Prostate gland (tissue), 2 donors: ENCODE measurements around the gene STARD3NL. TPM values are rescaled to one million over a fixed set of nuclear protein-coding genes. Genes with fewer than 3 reads are reported as not detected.

ENCODE experiments used
- DNase-seq: peaks from one replicate; pipeline ENCODE4 v3.0.0-alpha.2; 2019; ENCODE audit warnings: low spot score
- H3K27ac ChIP-seq, 2 donors: fragments of 200-600 bp; sonication (generic); 2 replicates each; pipeline ENCODE4 v1.5.1; 2017 to 2019
- H3K27me3 ChIP-seq: fragments of 200-600 bp; sonication (generic); replicated peaks from 2 replicates; pipeline ENCODE4 v1.5.1; 2019; ENCODE audit not compliant: insufficient read depth
- H3K36me3 ChIP-seq, 2 donors: fragments of 200-600 bp; sonication (generic); 1 replicate in 1 of 2; 2 replicates in 1 of 2; pipeline versions ENCODE4 v1.5.1 to v1.8.1; 2017 to 2019
- H3K4me1 ChIP-seq: fragments of 200-600 bp; sonication (generic); replicated peaks from 2 replicates; pipeline ENCODE4 v1.5.1; 2019
- H3K4me3 ChIP-seq, 2 donors: fragments of 200-600 bp; sonication (generic); 2 replicates each; pipeline ENCODE4 v1.5.1; 2017 to 2019
- H3K9me3 ChIP-seq: fragments of 200-600 bp; sonication (generic); 2 replicates; pipeline ENCODE4 v1.5.1; 2017
- POLR2A ChIP-seq: fragments of 450-650 bp; IDR thresholded peaks from one replicate; pipeline ENCODE4 v1.6.1; 2016; ENCODE audit warnings: antibody characterized with exemption, mild to moderate bottlenecking
- POLR2AphosphoS5 ChIP-seq: sonication (generic); formaldehyde crosslinking; IDR thresholded peaks from one replicate; pipeline ENCODE4 v1.6.1; 2017; ENCODE audit warnings: antibody characterized with exemption
- WGBS: methylation state at CpG from one replicate; pipeline ENCODE4 v1.1.5; 2018; 5-methylcytosine and 5-hydroxymethylcytosine counted together
- intact Hi-C: fragments of 100-400 bp; cut with DNase I; formaldehyde crosslinking; loops from one replicate; pipeline ENCODE4 v1.14.2; 2022
- total RNA-seq, 2 donors: library from RNA; depleted of rRNA; stranded (reverse); fragments of >200 nt; gene quantifications; one replicate each; pipeline ENCODE4 v1.1.0, GENCODE V29; 2016
- TF ChIP-seq, protein P1 (sequence below), 4 experiments: fragments of 200-600 bp in 2 of 4; fragments of 450-650 bp in 2 of 4; sonication (generic) in 2 of 4; IDR thresholded peaks; 1 replicate in 3 of 4; 2 replicates in 1 of 4; pipeline ENCODE4 v1.5.1; 2016 to 2019; ENCODE audit warnings: antibody characterized with exemption in 4 of 4, mild to moderate bottlenecking in 2 of 4, moderate library complexity in 2 of 4

The STARD3NL gene
- total RNA-seq, 2 donors from 2014 or later: 49.0 to 78.3 TPM

DNA sequence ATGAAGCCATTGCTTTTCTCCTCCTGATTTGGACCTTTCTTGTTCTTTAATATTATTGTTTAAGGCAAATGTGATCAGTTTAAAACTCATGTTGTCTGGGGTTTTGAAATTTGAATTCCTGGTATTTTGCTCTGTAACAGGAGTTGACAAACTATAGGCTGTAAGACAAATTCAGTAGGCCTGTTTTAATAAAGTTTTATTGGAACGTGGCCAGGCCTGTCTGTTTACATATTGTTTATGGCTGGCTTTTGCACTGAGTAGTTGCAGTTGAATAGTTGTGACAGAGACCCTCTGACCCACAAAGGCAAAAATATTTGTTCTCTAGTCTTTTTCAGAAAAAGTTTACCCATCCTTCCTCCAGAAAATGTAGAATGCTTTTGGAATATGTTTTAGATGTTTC, 29.8 kb downstream of the STARD3NL start:
- Histone ChIP-seq H3K27me3 (no peaks in the 10 kb centered on the region), H3K27ac (no peak overlapping the region), H3K9me3 (no peaks in the 10 kb centered on the region), H3K4me1 (no peaks in the 10 kb centered on the region), H3K36me3 (no peaks in the 10 kb centered on the region), H3K4me3 (no peak overlapping the region)
- DNase-seq: no peak
- intact Hi-C loops: no loop called here
- 51% methylated on average over 1 of the region's 1 CpG for WGBS
- TF ChIP-seq, protein P1, sequence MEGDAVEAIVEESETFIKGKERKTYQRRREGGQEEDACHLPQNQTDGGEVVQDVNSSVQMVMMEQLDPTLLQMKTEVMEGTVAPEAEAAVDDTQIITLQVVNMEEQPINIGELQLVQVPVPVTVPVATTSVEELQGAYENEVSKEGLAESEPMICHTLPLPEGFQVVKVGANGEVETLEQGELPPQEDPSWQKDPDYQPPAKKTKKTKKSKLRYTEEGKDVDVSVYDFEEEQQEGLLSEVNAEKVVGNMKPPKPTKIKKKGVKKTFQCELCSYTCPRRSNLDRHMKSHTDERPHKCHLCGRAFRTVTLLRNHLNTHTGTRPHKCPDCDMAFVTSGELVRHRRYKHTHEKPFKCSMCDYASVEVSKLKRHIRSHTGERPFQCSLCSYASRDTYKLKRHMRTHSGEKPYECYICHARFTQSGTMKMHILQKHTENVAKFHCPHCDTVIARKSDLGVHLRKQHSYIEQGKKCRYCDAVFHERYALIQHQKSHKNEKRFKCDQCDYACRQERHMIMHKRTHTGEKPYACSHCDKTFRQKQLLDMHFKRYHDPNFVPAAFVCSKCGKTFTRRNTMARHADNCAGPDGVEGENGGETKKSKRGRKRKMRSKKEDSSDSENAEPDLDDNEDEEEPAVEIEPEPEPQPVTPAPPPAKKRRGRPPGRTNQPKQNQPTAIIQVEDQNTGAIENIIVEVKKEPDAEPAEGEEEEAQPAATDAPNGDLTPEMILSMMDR (IDR thresholded peaks at IDR 0.05): no peak
- TF ChIP-seq POLR2A: no peak
- TF ChIP-seq POLR2AphosphoS5: no peak

GRCh38 chr7:38211486-38211885, 33.4 kb downstream of the STARD3NL start:
- Histone ChIP-seq H3K9me3 (no peaks in the 10 kb centered on the region), H3K36me3 (no peaks in the 10 kb centered on the region), H3K27ac (peak overlapping the region; percentile 66 to 79), H3K27me3 (no peaks in the 10 kb centered on the region), H3K4me3 (no peak overlapping the region), H3K4me1 (peaks cover 1% of the 10 kb centered on the region)
- intact Hi-C loops: no loop called here
- WGBS: 88% methylated on average over 1 of the region's 1 CpG
- no peak for DNase-seq
- TF ChIP-seq, protein P1 (IDR thresholded peaks at IDR 0.05): no peak
- TF ChIP-seq POLR2AphosphoS5 (no peak), POLR2A (no peak)

DNA sequence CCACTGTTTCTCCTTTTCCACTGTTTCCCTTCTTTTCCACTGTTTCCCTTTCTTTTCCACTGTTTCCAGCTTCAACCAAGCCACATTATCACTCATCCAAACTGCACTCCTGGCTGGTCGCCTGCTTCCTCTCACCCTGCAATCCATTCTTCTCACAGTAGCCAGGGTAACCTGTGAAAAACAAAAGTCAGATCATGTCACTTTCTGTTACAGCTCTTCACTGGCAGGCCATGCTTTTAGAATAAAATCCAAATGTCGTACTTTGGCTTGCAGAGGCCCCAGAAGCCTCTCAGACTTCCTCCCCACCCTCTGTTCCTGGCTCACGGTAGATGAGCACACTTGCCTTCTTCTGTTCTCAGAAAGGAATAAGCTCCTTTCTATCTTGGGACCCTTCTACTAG, 33.9 kb downstream of the STARD3NL start:
- intact Hi-C loops: no loop called here
- Histone ChIP-seq H3K4me1 (peaks cover 6% of the 10 kb centered on the region), H3K4me3 (no peak overlapping the region), H3K36me3 (no peaks in the 10 kb centered on the region), H3K9me3 (no peaks in the 10 kb centered on the region), H3K27me3 (no peaks in the 10 kb centered on the region), H3K27ac (peak overlapping the region; percentile 66 to 79)
- WGBS: 29% methylated on average over 3 of the region's 3 CpGs
- DNase-seq: no peak
- TF ChIP-seq, protein P1 (IDR thresholded peaks at IDR 0.05): no peak
- no peak for TF ChIP-seq POLR2AphosphoS5
- no peak for TF ChIP-seq POLR2A

DNA sequence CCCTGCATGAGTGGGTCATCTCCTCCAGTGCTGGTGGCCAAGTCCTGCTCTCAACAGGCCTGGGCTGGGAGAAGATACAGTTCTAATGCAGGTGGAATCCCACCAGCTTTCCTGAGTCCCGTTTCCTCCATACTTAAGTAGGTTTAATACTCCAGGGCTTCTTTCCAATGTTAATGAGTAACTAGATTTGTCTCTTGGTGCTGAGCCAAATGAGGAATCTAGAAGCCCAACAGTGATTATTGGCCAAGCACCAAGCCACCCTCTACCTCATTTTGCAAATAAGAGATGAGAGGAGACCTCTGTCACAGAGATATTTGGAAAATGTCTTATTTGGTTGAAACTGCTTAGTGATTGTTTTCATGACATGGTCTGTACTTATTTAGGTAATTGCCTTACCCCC, 37.1 kb downstream of the STARD3NL start:
- H3K27ac ChIP-seq: peak overlapping the region; percentile 69 to 79
- no peak overlapping the region for H3K4me3 ChIP-seq
- H3K4me1 ChIP-seq: peaks cover 8% of the 10 kb centered on the region
- no peaks in the 10 kb centered on the region for H3K27me3 ChIP-seq
- DNase-seq: no peak
- WGBS: 27% methylated on average over 1 of the region's 1 CpG
- TF ChIP-seq POLR2A (no peak), POLR2AphosphoS5 (no peak)
- TF ChIP-seq, protein P1 (IDR thresholded peaks at IDR 0.05): no peak
- intact Hi-C loops: loop anchor here (5.0 kb wide), 1 partner anchor 102 kb away; no protein-coding TSS in a partner anchor
- no peaks in the 10 kb centered on the region for H3K36me3 ChIP-seq
- no peaks in the 10 kb centered on the region for H3K9me3 ChIP-seq
